Activated gamma-delta T cell (primary cell): ENCODE measurements around the gene KCNMA1.
"Not testable (repeated sequence)": the region's sequence is repeated elsewhere in the genome, so short reads cannot be mapped to it uniquely, and the experiment has no call there.

Source experiments
- DNase-seq: peaks from one replicate; lab custom pipeline; 2025; lab: John Stamatoyannopoulos, UW

Gene KCNMA1

GRCh38 chr10:77393821-77394501 lies 243.6 kb downstream of the KCNMA1 start:
- DNase-seq, result no peak

DNA sequence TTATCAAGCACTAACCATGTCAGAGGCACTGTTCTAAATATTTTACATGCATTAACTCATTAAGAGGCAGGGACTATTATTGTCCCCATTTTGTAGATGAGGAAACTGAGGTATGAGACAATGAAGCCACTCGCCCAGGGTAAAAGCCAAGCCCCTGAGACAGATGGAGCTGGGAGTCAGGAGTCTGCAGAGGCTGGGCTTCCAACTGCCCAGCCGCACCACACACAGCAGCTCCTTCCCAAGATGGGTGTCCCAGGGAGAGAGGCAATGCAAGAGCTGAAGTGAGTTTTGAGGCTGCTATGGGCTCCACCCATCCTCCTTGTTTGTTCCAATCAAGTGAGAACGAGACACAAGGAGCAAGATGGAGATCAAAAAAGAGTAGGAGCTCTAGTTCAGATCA lies 244.2 kb downstream of the KCNMA1 start:
- no peak for DNase-seq

GRCh38 chr10:77392851-77393250 lies 244.8 kb downstream of the KCNMA1 start:
- DNase-seq, result no peak

- DNase-seq, result no peak
Measured at GRCh38 chr10:77392236-77392721, 245.3 kb downstream of the KCNMA1 start.

DNA sequence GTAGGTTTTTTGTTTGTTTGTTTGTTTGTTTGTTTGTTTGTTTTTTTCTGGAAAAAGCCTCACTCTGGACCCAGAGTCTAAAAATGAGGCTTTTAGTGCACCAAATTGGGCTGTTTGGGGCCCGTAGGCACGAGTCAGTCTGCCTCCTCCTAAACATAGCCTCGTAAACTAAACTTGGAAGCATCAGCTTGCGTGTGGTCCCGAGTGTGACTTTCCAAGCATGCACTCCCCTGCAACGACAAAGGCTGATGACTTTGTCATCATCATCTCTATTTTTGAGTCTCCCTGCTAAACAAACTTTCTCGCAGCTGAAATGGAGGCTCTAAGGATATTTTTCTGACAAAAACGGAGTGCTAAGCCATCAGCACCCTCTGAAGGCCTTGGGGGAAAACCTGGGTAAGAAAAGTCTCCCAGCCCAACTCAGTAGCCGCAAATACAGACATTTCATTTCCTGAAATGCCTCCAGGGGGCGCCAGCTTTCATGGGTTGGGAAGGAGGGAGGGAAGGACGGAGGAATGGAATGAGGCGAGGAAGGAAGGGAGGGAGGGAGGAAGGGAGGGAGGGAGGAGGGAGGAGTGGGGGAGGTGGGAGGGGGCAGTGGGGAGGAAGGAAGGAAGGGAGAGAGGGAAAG lies 245.9 kb downstream of the KCNMA1 start:
- no peak for DNase-seq

DNA sequence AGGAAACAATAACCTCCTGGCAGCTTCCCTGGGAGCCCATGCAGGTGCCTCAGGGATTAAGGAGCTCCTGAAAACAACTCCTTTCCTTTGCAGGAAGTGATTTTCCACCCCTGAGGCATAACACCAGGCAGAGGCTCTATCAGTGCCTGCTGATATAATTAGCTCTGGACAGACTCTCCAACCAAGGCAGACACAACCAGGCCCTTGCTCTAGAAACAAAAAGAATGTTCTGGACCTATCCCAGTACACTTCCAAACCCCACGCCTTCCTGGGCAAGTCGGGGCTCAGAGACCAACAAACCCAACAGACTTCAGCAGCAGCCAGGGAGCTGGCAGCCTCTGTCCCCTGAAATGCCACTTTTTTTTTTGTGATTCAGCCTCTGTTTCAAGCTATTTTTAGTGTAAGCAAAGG lies 247.1 kb downstream of the KCNMA1 start:
- no peak for DNase-seq

GRCh38 chr10:77388571-77389100 lies 249.0 kb downstream of the KCNMA1 start:
- no peak for DNase-seq

DNA sequence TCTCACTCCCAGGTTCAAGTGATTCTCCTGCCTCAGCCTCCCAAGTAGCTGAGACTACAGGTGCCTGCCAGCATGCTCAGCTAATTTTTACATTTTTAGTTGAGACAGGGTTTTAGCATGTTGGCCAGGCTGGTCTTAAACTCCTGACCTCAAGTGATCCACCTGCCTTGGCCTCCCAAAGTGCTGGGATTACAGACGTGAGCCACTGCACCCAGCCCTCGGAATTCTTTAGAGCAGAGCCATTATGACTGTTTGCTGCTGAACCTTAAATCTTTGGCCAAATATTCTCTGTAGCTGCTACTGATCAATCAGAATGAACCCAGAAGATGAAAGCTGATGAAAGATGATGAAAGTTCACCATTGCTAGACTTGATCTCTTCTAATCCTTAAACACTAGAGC lies 249.9 kb downstream of the KCNMA1 start:
- DNase-seq, result not testable (repeated sequence)

- DNase-seq, result no peak
Measured at GRCh38 chr10:77387247-77387646, 250.4 kb downstream of the KCNMA1 start.

- DNase-seq, result no peak
Measured at GRCh38 chr10:77386838-77387237, 250.8 kb downstream of the KCNMA1 start.

DNA sequence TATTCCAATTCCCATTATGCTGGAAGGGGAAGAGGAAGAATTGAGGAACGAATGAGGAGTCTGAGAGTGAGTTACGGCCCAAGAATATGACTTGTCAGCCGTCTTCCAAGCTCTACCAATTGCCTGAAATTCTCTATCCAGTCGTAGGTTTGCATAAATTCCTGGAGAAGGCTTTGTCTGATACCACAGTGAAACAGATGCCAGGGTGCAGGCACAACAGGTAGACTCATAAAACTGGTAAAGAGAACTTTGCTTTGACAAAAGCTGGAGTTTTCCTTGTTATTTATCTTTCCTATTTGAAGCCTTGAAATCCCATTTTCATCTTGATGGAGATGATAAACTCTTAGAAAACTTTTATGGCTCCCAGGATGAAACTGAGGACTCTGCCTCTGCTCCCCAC lies 251.2 kb downstream of the KCNMA1 start:
- DNase-seq, result no peak

DNA sequence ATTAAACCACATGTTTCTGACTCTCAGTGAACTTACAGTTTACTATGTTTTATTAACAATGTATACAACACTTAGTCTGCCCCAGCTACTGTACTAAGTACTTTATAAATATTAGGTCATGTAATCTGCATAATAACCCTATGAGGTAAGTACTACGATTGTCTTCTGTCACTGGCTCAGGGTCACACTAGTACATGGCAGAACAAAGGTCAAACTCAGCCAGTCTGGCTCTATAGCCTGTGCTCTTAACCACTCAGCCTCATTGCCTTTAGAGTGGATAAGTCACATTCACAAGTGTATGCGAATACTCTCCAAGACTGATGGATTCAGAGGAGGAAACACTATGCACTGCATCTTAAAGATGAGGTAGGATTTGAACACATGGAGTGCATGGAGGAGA lies 252.3 kb downstream of the KCNMA1 start:
- DNase-seq, result no peak

- no peak for DNase-seq
Measured at GRCh38 chr10:77383861-77384553, 253.6 kb downstream of the KCNMA1 start.

GRCh38 chr10:77381750-77382149 lies 255.9 kb downstream of the KCNMA1 start:
- DNase-seq, result no peak

GRCh38 chr10:77380723-77381122 lies 256.9 kb downstream of the KCNMA1 start:
- DNase-seq, result no peak

DNA sequence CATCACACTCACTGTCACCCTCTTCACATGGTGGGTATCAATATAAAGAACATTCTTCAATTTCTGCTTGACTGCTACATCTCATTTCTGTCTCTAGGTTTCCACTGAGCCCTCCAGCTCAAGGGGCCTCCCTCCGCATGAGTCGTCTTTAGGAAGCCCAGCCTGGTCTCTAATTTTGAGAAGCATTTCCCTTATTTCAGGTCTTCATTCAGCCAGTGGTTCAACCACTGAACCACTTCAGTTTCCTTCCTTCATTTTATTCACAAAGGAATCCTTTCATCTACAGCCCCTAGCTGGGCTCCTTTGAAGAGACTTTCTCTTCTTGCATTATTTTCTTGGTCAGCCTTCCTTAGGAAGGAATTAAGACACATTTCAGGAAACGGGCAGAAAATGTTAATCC lies 257.4 kb downstream of the KCNMA1 start:
- no peak for DNase-seq

- DNase-seq, result no peak
Measured at GRCh38 chr10:77378366-77379349, 258.9 kb downstream of the KCNMA1 start.

- DNase-seq, result no peak
Measured at GRCh38 chr10:77377678-77378352, 259.8 kb downstream of the KCNMA1 start.

DNA sequence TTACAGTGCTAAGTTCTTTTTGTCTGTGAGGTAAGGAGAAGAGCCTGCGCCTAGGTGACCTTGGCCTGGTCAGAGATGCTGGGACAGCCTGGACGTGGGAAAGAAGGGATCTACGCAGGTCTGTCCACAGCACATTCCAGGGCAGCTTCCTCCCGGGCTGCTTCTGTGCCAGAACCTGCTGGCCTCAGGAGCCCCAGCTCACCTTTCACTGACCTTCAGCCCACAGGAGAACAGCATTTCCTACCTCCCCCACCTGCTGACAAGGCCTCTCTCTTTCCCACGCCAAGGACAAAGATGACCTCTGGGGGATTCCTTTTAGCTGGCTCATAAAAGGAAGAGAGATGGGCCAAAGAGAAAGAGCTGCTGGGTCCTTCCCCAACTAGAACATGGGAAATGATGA lies 260.6 kb downstream of the KCNMA1 start:
- no peak for DNase-seq

DNA sequence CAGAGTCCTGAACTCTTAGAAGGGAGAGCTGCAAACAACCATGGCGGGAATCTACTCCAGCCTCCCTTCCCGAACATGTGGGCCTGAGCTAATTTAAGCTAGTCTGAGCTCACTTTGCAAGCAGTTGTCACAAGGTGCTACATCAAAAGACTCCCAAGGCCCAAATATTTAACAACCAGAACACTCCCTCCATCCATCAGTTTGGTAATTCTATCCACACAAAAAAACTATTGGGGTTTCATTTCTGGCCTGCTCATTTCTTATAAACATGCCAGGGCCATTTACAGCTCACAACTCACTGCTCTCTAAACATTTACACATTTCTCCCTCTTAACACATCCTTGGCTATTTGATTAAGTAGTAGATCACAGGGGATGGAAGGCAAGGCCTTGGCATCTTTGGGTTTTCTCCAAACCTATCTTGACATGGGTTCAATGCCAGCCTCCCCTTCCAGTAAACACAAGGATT lies 263.4 kb downstream of the KCNMA1 start:
- no peak for DNase-seq
